Stimulated activated naive CD8-positive, alpha-beta T cell treated with anti-CD3 and anti-CD28 coated beads, Interleukin-15, amount 100 ng/mL, for 72 hours (primary cell): Measurements from ENCODE around the gene ATM.

Source experiments
- ATAC-seq: fragments of 150-1000 bp; cut with Tn5 transposase; 2 replicates; pipeline ENCODE4 v1.10.0; 2021; ENCODE audit warnings: mild to moderate bottlenecking, moderate library complexity
- DNase-seq, 2 donors: peaks; one replicate each; pipeline ENCODE4 v3.0.0; 2021 to 2022
- H3K27ac Mint-ChIP-seq, 2 donors: one replicate each; pipeline ENCODE4 v1.8.0; 2022; ENCODE audit warnings: mild to moderate bottlenecking in 2 of 2, mixed read lengths in 2 of 2, moderate library complexity in 2 of 2
- H3K27me3 Mint-ChIP-seq: one replicate; pipeline ENCODE4 v1.8.0; 2022; ENCODE audit warnings: mixed read lengths
- H3K4me1 Mint-ChIP-seq: one replicate; pipeline ENCODE4 v1.8.0; 2022; ENCODE audit warnings: mild to moderate bottlenecking, mixed read lengths
- H3K4me3 Mint-ChIP-seq, 2 donors: one replicate each; pipeline ENCODE4 v1.8.0; 2022; ENCODE audit warnings: mild to moderate bottlenecking in 2 of 2, mixed read lengths in 2 of 2, moderate library complexity in 1 of 2
- H3K9me3 Mint-ChIP-seq, 2 donors: one replicate each; pipeline ENCODE4 v1.8.0; 2022; ENCODE audit warnings: mixed read lengths in 2 of 2

ATM gene

DNA sequence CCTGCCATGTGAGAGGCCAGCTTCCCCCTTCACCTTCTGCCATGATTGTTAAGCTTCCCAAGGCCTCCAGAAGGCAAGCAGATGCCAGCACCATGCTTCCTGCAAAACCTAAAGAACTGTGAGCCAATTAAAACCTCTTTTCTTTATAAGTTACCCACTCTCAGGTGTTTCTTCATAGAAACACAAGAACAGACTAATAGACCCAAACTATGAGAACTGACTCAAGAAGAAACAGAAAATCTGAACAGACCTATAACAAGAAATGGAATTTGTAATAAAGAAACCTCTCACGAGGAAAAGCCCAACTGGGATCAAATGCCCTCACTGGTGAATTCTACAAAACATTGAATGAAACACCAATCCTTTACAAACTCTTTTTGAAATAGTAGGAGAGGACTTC lies 12.4 kb upstream of the ATM start:
- H3K4me1 Mint-ChIP-seq, result peaks cover 62% of the 10 kb centered on the region
- H3K27ac Mint-ChIP-seq, result peak overlapping the region in 1 of 2 donors; percentile 88

DNA sequence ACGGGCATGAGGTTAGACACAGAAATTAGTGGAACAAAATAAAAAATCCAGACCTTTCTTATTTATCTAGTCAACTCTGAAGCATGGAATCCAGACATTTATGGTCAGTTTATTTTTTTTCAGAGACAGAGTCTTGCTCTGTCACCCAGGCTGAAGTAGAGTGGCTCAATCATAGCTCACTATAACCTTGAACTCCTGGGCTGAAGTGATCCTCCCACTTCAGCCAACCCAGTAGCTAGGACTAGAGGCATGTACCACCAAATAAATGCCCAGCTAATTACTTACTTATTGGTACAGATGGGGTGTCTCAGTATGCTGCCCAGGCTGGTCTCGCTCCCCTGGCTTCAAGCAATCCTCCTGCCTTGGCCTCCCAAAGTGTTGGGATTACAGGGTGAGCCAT lies 9.1 kb upstream of the ATM start:
- ATAC-seq (no peak), DNase-seq (no peak)
- H3K4me3 Mint-ChIP-seq, result no peak overlapping the region
- H3K4me1 Mint-ChIP-seq, result peaks cover 74% of the 10 kb centered on the region
- peaks cover 0 to 7% of the 10 kb centered on the region in 2 donors for H3K9me3 Mint-ChIP-seq
- no peak overlapping the region for H3K27ac Mint-ChIP-seq
- no peaks in the 10 kb centered on the region for H3K27me3 Mint-ChIP-seq

More for the DNA sequence above, 12.4 kb upstream of the ATM start:
- DNase-seq, result no peak
- no peak overlapping the region for H3K4me3 Mint-ChIP-seq
- peaks cover 10 to 13% of the 10 kb centered on the region in 2 donors for H3K9me3 Mint-ChIP-seq
- H3K27me3 Mint-ChIP-seq, result no peaks in the 10 kb centered on the region
- no peak for ATAC-seq

DNA sequence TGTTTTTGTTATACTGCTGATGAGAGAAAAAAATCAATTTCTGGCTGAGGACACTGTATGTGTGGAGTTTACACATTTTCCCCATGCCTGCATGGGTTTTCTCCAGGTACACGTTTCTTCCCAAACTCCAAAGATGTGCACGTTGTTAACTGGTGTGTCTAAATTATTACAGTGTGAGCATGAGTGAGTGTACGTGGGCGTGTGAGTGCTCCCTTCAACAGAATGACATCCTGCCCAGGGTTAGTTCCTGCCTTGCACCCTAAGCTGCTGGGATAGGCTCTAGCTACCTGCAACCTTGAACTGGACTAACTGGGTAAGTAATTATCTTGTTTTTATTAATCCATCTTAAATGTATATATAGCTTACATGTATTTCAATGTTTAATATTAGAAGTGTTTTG lies 5.9 kb upstream of the ATM start:
- ATAC-seq (peak; percentile 57), DNase-seq (no peak)
- no peaks in the 10 kb centered on the region for H3K9me3 Mint-ChIP-seq
- H3K4me3 Mint-ChIP-seq, result peak overlapping the region; percentile 56 to 67
- H3K27ac Mint-ChIP-seq, result peak overlapping the region in 1 of 2 donors; percentile 22
- H3K4me1 Mint-ChIP-seq, result peaks cover 77% of the 10 kb centered on the region
- H3K27me3 Mint-ChIP-seq, result no peaks in the 10 kb centered on the region

DNA sequence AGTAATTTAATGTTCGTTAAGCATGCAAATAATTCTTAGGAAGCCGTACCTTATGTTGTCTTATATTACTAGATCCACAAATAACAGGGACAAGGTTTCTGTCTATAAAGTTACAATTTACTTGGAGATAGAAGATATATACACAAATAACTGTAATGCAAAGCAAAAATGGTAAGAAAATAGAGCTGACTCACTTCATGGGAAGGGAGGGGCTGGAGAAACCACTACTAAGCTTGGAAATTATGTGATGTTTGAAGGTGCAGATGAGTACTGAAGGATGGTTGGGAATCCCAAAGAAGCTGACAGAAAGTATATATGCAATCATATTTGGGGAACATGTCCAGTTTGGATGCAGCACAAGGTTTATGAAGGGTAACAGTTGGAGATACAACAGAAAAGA lies 4.4 kb upstream of the ATM start:
- Mint-ChIP-seq H3K4me3 (peak overlapping the region; percentile 5 to 53), H3K27ac (no peak overlapping the region)

DNA sequence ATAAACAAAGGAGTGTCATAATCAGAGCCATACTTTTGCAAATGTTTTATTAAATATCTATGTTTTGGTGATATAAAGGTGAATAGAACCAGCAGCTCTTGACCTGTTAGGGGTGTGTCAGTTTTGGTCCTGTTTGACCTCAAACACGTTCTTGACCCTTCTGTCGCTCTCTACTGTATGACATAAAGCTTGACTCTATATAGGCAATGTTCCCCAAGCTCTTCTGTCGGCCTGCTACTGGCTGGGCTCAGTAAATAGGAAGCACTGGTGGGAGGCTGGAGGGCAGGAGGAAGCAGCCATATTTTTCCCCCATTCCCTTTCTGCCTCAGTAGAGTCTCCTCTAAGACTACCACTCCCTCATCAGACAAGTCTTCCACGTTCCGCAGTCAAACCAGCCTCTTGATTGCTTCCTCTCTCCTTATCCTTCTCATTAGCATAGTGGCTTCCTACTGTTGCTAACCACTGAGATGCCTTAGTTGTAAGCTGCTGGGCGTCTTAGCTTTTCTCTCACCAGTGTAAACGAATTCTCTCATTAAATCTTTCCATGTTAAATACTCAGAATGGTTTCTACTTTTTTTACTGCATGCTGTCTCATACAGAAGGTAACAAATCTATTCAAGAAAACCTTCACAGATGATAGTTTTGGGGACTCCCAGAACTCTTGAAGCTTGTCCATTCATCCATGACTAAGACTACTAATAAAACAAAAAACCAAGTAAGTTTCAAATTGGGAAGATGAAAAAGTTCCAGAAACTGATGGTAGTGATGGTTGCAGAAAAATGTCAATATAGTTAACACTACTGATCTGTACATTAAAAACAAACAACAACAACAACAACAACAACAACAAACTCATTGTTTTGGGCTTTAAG lies 3.7 kb upstream of the ATM start:
- Mint-ChIP-seq H3K27me3 (no peaks in the 10 kb centered on the region), H3K4me3 (peak overlapping the region; percentile 53 to 71), H3K9me3 (no peaks in the 10 kb centered on the region), H3K27ac (peak overlapping the region; percentile 5 to 86), H3K4me1 (peaks cover 61% of the 10 kb centered on the region)
- ATAC-seq, result no peak
- no peak for DNase-seq

More for the DNA sequence above, 4.4 kb upstream of the ATM start:
- Mint-ChIP-seq H3K27me3 (no peaks in the 10 kb centered on the region), H3K9me3 (no peaks in the 10 kb centered on the region), H3K4me1 (peaks cover 68% of the 10 kb centered on the region)
- DNase-seq (no peak), ATAC-seq (no peak)

DNA sequence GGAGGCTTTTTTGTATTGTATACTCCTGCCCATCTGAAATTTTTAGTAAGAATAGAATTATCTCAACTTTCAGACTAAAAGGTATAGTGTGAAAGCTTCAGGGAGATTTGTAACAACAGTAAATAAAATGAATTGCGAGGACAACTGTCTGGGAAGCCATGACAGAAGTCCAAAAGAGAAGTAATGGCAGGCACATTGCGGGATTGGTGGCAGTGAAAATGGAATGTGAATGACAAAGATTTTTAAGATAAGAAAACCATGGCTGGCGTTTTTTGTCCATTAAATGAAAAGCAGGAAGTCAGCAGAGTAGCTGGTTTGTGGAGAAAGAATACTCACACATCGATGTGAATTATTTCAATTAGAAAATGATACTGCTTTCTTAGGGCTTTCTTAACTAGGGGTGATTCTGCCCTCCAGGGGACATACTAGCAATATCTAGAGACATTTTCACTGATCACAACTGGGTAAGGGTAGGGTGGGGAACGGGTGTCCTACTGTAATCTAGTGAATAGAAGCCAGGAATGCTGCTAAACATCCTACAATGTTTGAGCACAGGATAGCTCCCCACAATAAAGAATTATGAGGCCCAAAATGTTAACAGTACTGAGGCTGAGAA lies 2.0 kb upstream of the ATM start:
- Mint-ChIP-seq H3K27ac (peak overlapping the region in 1 of 2 donors; percentile 81), H3K27me3 (no peaks in the 10 kb centered on the region), H3K4me3 (no peak overlapping the region)

DNA sequence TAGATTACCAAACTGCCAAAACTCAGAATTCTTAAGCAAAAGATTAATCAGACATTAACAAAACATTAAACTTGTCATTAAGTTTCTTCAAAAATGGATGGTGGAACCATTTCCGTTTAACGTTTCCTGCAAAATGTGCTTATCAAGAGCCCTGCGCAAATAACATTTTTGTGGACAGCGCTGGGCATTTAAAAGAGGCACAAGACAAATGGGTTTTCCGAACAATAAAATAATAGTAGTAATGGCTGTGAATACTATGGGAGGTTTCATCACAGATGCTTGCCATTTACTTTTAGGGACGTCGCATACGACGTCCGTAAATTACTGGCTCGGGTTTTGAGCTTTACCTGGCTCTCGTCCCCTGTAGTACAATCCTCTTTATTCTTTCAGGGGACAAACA lies 1.5 kb upstream of the ATM start:
- peak overlapping the region in 1 of 2 donors; percentile 99 for H3K27ac Mint-ChIP-seq
- no peak for DNase-seq
- H3K4me3 Mint-ChIP-seq, result no peak overlapping the region
- ATAC-seq, result no peak
- H3K27me3 Mint-ChIP-seq, result no peaks in the 10 kb centered on the region
- no peaks in the 10 kb centered on the region for H3K9me3 Mint-ChIP-seq
- H3K4me1 Mint-ChIP-seq, result peaks cover 50% of the 10 kb centered on the region

More for the DNA sequence above, 2.0 kb upstream of the ATM start:
- ATAC-seq, result no peak
- no peak for DNase-seq
- no peaks in the 10 kb centered on the region for H3K9me3 Mint-ChIP-seq
- peaks cover 51% of the 10 kb centered on the region for H3K4me1 Mint-ChIP-seq

DNA sequence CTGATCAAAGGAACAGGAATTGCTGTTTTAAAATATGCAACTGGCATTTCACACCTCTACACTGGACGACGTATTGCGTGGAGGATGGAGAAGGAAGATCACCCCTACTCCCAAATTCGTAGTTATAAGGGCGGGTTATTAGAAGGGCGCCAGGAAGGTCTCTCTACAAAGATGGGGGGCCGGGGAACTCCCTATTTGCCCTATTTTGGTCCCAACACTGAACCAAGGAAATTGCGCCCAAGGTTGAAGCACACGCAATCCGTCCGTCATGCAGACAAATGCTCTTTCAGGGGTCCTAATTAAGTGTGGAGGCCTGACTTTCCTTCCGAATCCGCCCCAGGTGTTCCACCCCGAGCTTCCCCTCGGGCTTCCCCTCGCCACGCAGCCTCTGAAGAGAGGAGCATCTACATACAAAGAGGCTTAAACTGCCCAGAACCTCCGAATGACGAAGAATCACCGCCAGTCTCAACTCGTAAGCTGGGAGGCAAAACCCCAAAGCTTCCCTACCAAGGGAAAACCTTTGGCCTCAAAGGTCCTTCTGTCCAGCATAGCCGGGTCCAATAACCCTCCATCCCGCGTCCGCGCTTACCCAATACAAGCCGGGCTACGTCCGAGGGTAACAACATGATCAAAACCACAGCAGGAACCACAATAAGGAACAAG lies 825 bp upstream of the ATM start:
- ATAC-seq, result peak; percentile 4
- no peak overlapping the region for H3K4me3 Mint-ChIP-seq
- no peak for DNase-seq

DNA sequence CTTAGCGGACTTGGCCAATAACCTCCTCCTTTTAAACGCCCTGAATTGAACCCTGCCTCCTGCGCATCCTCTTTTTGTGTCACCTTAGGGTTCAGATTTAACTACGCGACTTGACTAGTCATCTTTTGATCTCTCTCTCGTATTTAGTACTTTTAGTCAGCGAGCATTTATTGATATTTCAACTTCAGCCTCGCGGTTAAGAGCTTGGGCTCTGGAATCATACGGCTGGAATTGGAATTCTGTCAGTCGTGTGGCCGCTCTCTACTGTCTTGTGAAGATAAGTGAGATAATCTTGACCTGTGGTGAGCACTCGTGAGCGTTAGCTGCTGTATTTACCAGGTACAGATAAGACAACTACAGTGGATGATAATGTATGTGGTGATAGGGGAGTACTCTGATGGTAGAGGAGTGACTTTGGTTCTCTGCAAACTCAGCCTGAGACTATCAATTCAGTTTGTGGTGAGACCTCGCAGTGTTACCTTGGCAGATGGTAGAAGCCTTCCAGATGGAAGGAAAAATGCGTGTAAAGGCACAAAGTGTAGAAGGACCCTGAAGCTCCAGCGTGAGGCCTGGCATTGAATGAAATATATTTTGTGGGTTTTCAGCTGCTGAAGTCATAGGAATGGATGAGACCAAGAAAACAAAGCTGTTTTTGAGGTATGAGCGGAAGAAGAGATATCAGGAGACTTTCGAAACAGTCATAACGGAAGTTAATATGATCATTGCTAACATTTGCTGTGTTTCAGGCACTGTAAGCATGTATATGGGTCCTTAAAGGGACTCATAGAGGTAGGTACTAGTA lies 682 bp downstream of the ATM start:
- peak; percentile 58 to 65 for DNase-seq
- H3K27ac Mint-ChIP-seq, result no peak overlapping the region
- H3K9me3 Mint-ChIP-seq, result no peaks in the 10 kb centered on the region
- H3K27me3 Mint-ChIP-seq, result no peaks in the 10 kb centered on the region
- peaks cover 39% of the 10 kb centered on the region for H3K4me1 Mint-ChIP-seq
- ATAC-seq, result peak; percentile 57
- H3K4me3 Mint-ChIP-seq, result no peak overlapping the region

More for the DNA sequence above, 825 bp upstream of the ATM start:
- Mint-ChIP-seq H3K27ac (peak overlapping the region in 1 of 2 donors; percentile 99), H3K4me1 (peaks cover 44% of the 10 kb centered on the region), H3K27me3 (no peaks in the 10 kb centered on the region), H3K9me3 (no peaks in the 10 kb centered on the region)

DNA sequence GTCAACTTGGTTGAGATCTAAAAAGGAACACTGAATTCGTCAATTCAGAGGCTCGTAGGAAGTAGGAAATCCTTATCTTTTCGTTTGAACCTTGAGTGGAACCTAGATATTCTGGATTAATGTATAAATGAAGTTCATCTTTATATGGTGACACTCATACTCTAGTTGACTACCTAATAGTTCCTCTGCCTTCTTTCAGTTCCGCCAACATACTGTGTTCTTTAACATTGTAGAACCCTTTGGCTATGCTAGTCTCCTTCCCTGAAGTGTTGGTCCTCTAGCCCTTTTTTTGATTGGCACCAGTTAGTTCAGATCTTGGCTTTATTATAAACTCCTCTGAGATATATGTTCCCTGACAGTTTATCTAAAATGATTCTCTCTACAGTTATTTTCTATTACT lies 1.5 kb downstream of the ATM start:
- no peak overlapping the region for H3K4me3 Mint-ChIP-seq
- peaks cover 35% of the 10 kb centered on the region for H3K4me1 Mint-ChIP-seq
- ATAC-seq (no peak), DNase-seq (no peak)
- H3K27me3 Mint-ChIP-seq, result no peaks in the 10 kb centered on the region
- H3K27ac Mint-ChIP-seq, result no peak overlapping the region
- H3K9me3 Mint-ChIP-seq, result no peaks in the 10 kb centered on the region

DNA sequence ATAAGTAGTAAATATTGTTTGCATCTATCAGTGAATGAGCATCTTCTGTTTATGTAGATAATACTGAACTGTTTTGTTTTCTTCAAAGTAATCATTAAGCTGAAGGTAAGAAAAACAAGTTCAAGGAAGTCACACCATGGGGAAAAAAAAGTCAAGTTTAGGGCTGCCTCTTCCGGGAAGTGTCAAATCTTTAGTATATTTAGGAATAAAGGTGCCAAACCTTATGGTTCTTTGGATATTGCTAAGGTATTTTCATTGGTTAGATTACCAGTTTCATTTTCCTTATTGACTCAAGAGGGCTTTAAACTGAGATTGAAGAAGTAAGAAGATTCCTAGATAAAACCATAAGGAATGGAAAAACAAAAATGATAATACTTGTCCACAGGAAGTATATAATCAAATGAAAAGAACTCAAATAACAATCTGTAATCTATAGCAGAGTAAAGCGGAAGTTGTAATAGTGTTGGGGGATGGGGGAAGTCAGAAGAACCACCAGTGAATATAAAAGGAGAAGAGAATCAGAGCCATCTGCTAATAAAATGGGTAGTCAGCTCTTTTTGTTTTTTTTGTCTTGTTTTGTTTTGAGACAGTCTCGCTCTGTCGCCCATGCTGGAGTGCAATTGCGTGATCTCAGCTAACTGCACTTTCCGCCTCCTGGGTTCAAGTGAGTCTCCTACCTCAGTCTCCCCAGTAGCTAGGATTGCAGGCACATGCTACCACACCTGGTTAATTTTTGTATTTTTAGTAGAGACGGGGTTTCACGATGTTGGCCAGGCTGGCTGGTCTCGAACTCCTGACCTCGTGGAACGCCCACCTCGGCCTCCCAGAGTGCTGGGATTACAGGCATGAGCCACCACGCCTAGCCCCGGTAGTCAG lies 2.3 kb downstream of the ATM start:
- Mint-ChIP-seq H3K4me3 (no peak overlapping the region), H3K9me3 (no peaks in the 10 kb centered on the region), H3K27me3 (no peaks in the 10 kb centered on the region), H3K27ac (no peak overlapping the region), H3K4me1 (peaks cover 35% of the 10 kb centered on the region)
- ATAC-seq (no peak), DNase-seq (peak in 1 of 2 donors; percentile 45)

DNA sequence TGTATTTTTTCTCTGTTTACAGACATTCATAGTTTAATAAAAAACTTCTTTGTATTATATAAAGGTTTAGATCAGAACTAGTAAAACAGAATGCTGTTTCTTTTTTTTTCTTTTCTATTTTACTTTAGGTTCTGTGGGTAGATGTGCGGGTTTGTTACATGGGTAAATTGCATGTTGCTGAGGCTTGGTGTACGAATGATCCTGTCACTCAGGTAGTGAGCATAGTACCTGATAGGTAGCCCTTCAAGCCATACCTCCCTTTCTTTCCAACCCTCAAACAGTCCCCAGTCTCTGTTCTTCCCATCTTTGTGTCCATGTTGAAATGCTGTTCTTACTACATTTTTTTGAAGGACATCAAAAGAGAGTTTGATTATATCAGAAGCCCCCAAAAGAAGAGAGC lies 3.2 kb downstream of the ATM start:
- no peak for ATAC-seq
- Mint-ChIP-seq H3K4me3 (peak overlapping the region in 1 of 2 donors; percentile 85), H3K27me3 (no peaks in the 10 kb centered on the region), H3K27ac (peak overlapping the region; percentile 94 to 96), H3K4me1 (peaks cover 37% of the 10 kb centered on the region), H3K9me3 (no peaks in the 10 kb centered on the region)
- no peak for DNase-seq

DNA sequence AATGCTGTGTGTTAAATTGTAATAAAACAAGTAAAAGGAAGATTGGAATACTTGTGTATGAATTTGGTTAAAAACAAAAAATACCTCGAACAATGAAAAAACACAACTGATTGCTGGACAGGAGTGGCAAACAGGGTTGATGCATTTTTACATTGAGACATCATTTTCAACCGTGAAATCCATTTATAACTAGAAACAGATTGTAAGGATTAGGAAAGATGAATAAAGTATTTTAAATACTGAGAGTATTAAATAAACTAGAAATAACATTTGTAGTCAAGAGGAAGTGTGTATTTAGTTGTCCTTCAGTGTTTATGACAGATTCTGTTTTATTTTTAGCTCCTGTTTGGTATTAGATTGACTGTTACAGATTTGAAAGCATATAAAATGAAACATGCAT lies 5.4 kb downstream of the ATM start:
- Mint-ChIP-seq H3K4me1 (peaks cover 59% of the 10 kb centered on the region), H3K27me3 (no peaks in the 10 kb centered on the region), H3K9me3 (no peaks in the 10 kb centered on the region), H3K27ac (peak overlapping the region; percentile 92 to 93), H3K4me3 (peak overlapping the region; percentile 75 to 79)
- DNase-seq, result no peak
- no peak for ATAC-seq

DNA sequence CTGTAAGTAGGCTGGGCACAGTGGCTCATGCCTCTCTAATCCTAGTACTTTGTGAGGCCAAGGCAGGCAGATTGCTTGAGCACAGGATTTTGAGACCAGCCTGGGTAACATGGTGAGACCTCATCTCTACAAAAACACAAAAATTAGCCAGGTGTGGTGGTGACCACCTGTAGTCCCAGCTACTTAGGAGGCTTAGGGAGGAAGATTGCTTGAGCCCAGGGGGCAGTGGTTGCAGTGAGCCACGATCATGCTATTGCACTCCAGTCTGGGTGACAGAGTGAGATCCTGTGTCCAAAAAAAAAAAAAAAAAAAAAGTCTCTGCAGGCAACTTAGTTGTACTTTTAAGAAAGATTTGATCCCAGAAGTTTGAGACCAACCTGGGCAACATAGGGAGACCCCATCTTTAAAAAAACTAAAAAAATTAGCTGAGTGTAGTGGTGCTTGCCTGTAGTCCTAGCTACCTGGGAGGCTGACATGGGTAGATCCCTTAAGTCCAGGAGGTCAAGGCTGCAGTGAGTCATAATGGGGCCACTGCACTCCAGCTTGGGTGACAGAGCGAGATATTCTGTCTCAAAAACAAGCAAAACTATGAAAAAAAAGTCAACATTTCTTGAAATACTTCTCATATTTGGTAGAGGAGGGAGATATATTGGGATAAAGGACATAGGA lies 10.5 kb downstream of the ATM start:
- Mint-ChIP-seq H3K4me1 (peaks cover 76% of the 10 kb centered on the region), H3K27ac (peak overlapping the region in 1 of 2 donors; percentile 67), H3K4me3 (peak overlapping the region in 1 of 2 donors; percentile 22), H3K9me3 (no peaks in the 10 kb centered on the region), H3K27me3 (no peaks in the 10 kb centered on the region)
- DNase-seq (no peak), ATAC-seq (no peak)
